Measurements from ENCODE around the gene NAALADL2.

NAALADL2 gene

GRCh38 chr3:175397372-175397771, 538.2 kb downstream of the NAALADL2 start:
- Histone ChIP-seq H3K36me3 (replicated peaks; ENCODE audit: low read depth, low read length) (no peaks in the 10 kb centered on the region), H3K9me3 (ENCODE audit: insufficient read depth, low read length) (no peaks in the 10 kb centered on the region), H3K4me3 (ENCODE audit: low read length) (no peak overlapping the region), H3K27me3 (ENCODE audit: low read depth, low read length) (no peaks in the 10 kb centered on the region), H3K79me2 (ENCODE audit: low read length) (no peaks in the 10 kb centered on the region), H2AFZ (ENCODE audit: low read depth, low read length) (no peak overlapping the region), H3K9ac (ENCODE audit: low read length) (no peak overlapping the region), H3K27ac (ENCODE audit: low read length) (no peak overlapping the region), H3K4me2 (ENCODE audit: low read length) (no peak overlapping the region), H4K20me1 (ENCODE audit: insufficient read depth, low read length) (no peaks in the 10 kb centered on the region), H3K4me1 (ENCODE audit: low read length) (no peaks in the 10 kb centered on the region)
- TF ChIP-seq CTCF (IDR thresholded peaks at IDR 0.05; ENCODE audit: low read depth, low read length), result no peak
- no peak for TF ChIP-seq EZH2phosphoT487 (IDR thresholded peaks at IDR 0.05; ENCODE audit: low read depth)

GRCh38 chr3:175398676-175399075, 539.5 kb downstream of the NAALADL2 start:
- no peaks in the 10 kb centered on the region for H3K4me1 ChIP-seq (ENCODE audit: low read length)
- H3K9me3 ChIP-seq (ENCODE audit: insufficient read depth, low read length), result no peaks in the 10 kb centered on the region
- no peaks in the 10 kb centered on the region for H4K20me1 ChIP-seq (ENCODE audit: insufficient read depth, low read length)
- no peak overlapping the region for H3K27ac ChIP-seq (ENCODE audit: low read length)
- H3K79me2 ChIP-seq (ENCODE audit: low read length), result no peaks in the 10 kb centered on the region
- H3K9ac ChIP-seq (ENCODE audit: low read length), result no peak overlapping the region
- no peaks in the 10 kb centered on the region for H3K27me3 ChIP-seq (ENCODE audit: low read depth, low read length)
- H3K4me3 ChIP-seq (ENCODE audit: low read length), result no peak overlapping the region
- TF ChIP-seq CTCF (IDR thresholded peaks at IDR 0.05; ENCODE audit: low read depth, low read length), result no peak
- TF ChIP-seq EZH2phosphoT487 (IDR thresholded peaks at IDR 0.05; ENCODE audit: low read depth), result no peak
- no peak overlapping the region for H3K4me2 ChIP-seq (ENCODE audit: low read length)
- H2AFZ ChIP-seq (ENCODE audit: low read depth, low read length), result no peak overlapping the region
- no peaks in the 10 kb centered on the region for H3K36me3 ChIP-seq (replicated peaks; ENCODE audit: low read depth, low read length)

GRCh38 chr3:175399156-175399840, 540.2 kb downstream of the NAALADL2 start:
- H3K27ac ChIP-seq (ENCODE audit: low read length), result no peak overlapping the region

GRCh38 chr3:175404027-175404426, 544.9 kb downstream of the NAALADL2 start:
- Histone ChIP-seq H3K27me3 (ENCODE audit: low read depth, low read length) (no peaks in the 10 kb centered on the region), H3K27ac (ENCODE audit: low read length) (no peak overlapping the region), H3K4me3 (ENCODE audit: low read length) (no peak overlapping the region), H3K4me1 (ENCODE audit: low read length) (no peaks in the 10 kb centered on the region), H4K20me1 (ENCODE audit: insufficient read depth, low read length) (no peaks in the 10 kb centered on the region), H3K36me3 (replicated peaks; ENCODE audit: low read depth, low read length) (no peaks in the 10 kb centered on the region), H3K79me2 (ENCODE audit: low read length) (no peaks in the 10 kb centered on the region), H2AFZ (ENCODE audit: low read depth, low read length) (no peak overlapping the region), H3K9ac (ENCODE audit: low read length) (no peak overlapping the region), H3K9me3 (ENCODE audit: insufficient read depth, low read length) (no peaks in the 10 kb centered on the region), H3K4me2 (ENCODE audit: low read length) (no peak overlapping the region)
- no peak for TF ChIP-seq CTCF (IDR thresholded peaks at IDR 0.05; ENCODE audit: low read depth, low read length)
- TF ChIP-seq EZH2phosphoT487 (IDR thresholded peaks at IDR 0.05; ENCODE audit: low read depth), result no peak

More at GRCh38 chr3:175399156-175399840, 540.2 kb downstream of the NAALADL2 start:
- Histone ChIP-seq H3K36me3 (replicated peaks; ENCODE audit: low read depth, low read length) (no peaks in the 10 kb centered on the region), H3K4me2 (ENCODE audit: low read length) (no peak overlapping the region), H3K4me1 (ENCODE audit: low read length) (no peaks in the 10 kb centered on the region), H4K20me1 (ENCODE audit: insufficient read depth, low read length) (no peaks in the 10 kb centered on the region), H3K4me3 (ENCODE audit: low read length) (no peak overlapping the region), H3K27me3 (ENCODE audit: low read depth, low read length) (no peaks in the 10 kb centered on the region), H3K9ac (ENCODE audit: low read length) (no peak overlapping the region), H3K79me2 (ENCODE audit: low read length) (no peaks in the 10 kb centered on the region), H3K9me3 (ENCODE audit: insufficient read depth, low read length) (no peaks in the 10 kb centered on the region), H2AFZ (ENCODE audit: low read depth, low read length) (no peak overlapping the region)
- TF ChIP-seq CTCF (IDR thresholded peaks at IDR 0.05; ENCODE audit: low read depth, low read length) (no peak), EZH2phosphoT487 (IDR thresholded peaks at IDR 0.05; ENCODE audit: low read depth) (no peak)

All from OCI-LY3 (cell line).